H1 (cell line): ENCODE measurements around the gene LRRC74B.

Source experiments
- CHD2 ChIP-seq: IDR thresholded peaks from 2 replicates; pipeline ENCODE4 v1.6.1; 2012; ENCODE audit warnings: low read length, improper control_type of control experiment
- EP300 ChIP-seq, 2 experiments: IDR thresholded peaks; 1 replicate in 1 of 2; 2 replicates in 1 of 2; pipeline ENCODE4 v1.6.1; 2011 to 2012; ENCODE audit warnings: low read depth in 2 of 2, low read length in 2 of 2, mild to moderate bottlenecking in 2 of 2, borderline replicate concordance in 1 of 2, inconsistent platforms in 1 of 2, moderate library complexity in 1 of 2
- HDAC2 ChIP-seq, 2 experiments: fragments of 300-600 bp in 1 of 2; sonication (generic) in 1 of 2; IDR thresholded peaks; 2 replicates each; pipeline ENCODE4 v1.6.1; 2011 to 2012; ENCODE audit warnings: low read depth in 2 of 2, low read length in 2 of 2, mild to moderate bottlenecking in 2 of 2, moderate library complexity in 2 of 2, borderline replicate concordance in 1 of 2, inconsistent platforms in 1 of 2
- POLR2AphosphoS5 ChIP-seq: IDR thresholded peaks from 2 replicates; pipeline ENCODE4 v1.6.1; 2011; ENCODE audit warnings: low read depth, low read length
- POU5F1 ChIP-seq: IDR thresholded peaks from 2 replicates; pipeline ENCODE4 v1.6.1; 2011; ENCODE audit warnings: low read depth, mild to moderate bottlenecking, low read length, moderate library complexity
- RNF2 ChIP-seq: fragments of 200-900, 300-1000 bp; sonication (generic); IDR thresholded peaks from 2 replicates; pipeline ENCODE4 v1.7.1; 2016; ENCODE audit warnings: borderline replicate concordance, low read depth, mild to moderate bottlenecking, antibody characterized with exemption, low read length; ENCODE audit not compliant: poor library complexity, severe bottlenecking; ENCODE audit errors: missing control alignments
- SP1 ChIP-seq: IDR thresholded peaks from 2 replicates; pipeline ENCODE4 v1.6.1; 2011; ENCODE audit warnings: low read depth, low read length
- SUZ12 ChIP-seq: fragments of 200-600 bp; sonication (generic); IDR thresholded peaks from 2 replicates; pipeline ENCODE4 v1.6.1; 2012; ENCODE audit warnings: mild to moderate bottlenecking, inconsistent platforms, low read length, moderate library complexity, mixed read lengths
- ZNF274 ChIP-seq: IDR thresholded peaks from 2 replicates; pipeline ENCODE4 v1.7.0; 2012; ENCODE audit warnings: low read length, borderline replicate concordance; ENCODE audit errors: extremely low read depth
- TF ChIP-seq, protein P1 (sequence below), 3 experiments: IDR thresholded peaks; 1 replicate in 2 of 3; 2 replicates in 1 of 3; pipeline versions ENCODE4 v1.5.1 to v1.6.1; 2011; ENCODE audit warnings: low read length in 3 of 3, mild to moderate bottlenecking in 3 of 3, inconsistent platforms in 2 of 3, low read depth in 1 of 3, moderate library complexity in 1 of 3; ENCODE audit not compliant: insufficient read depth in 1 of 3; ENCODE audit errors: control extremely low read depth in 1 of 3

DNA sequence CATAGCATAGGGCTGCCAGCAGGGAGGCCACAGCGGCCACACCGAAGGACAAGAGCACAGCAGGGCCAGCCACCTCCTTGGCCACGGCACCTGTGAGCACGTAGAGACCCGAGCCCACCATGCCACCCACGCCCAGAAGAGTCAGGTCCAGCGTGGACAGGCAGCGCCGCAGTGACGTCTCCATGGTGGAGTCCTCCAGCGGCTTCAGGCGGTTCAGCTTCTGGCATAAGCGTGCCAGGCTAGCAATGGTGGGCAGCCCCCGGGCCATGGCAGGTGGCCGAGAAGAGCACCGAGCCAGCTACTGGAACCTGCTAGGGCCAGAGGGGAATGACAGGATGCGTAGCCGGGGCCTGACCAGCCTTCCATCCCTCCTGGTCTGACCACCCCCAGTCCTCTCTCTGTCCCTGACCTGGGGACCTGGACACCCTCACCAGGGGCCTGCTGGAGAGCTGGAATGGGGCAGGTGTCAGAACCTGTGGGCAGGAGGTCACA lies 14.2 kb upstream of the LRRC74B start:
- TF ChIP-seq, protein P1, sequence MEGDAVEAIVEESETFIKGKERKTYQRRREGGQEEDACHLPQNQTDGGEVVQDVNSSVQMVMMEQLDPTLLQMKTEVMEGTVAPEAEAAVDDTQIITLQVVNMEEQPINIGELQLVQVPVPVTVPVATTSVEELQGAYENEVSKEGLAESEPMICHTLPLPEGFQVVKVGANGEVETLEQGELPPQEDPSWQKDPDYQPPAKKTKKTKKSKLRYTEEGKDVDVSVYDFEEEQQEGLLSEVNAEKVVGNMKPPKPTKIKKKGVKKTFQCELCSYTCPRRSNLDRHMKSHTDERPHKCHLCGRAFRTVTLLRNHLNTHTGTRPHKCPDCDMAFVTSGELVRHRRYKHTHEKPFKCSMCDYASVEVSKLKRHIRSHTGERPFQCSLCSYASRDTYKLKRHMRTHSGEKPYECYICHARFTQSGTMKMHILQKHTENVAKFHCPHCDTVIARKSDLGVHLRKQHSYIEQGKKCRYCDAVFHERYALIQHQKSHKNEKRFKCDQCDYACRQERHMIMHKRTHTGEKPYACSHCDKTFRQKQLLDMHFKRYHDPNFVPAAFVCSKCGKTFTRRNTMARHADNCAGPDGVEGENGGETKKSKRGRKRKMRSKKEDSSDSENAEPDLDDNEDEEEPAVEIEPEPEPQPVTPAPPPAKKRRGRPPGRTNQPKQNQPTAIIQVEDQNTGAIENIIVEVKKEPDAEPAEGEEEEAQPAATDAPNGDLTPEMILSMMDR (IDR thresholded peaks at IDR 0.05; ENCODE audit: control extremely low read depth in 1 of 3, insufficient read depth in 1 of 3, low read depth in 1 of 3, low read length in 3 of 3), result no peak
- TF ChIP-seq POLR2AphosphoS5, result no peak
- no peak for TF ChIP-seq POU5F1
- no peak for TF ChIP-seq EP300 (IDR thresholded peaks at IDR 0.05; ENCODE audit: borderline replicate concordance in 1 of 2, low read depth in 2 of 2, low read length in 2 of 2)
- TF ChIP-seq CHD2, result no peak
- TF ChIP-seq SP1, result no peak
- TF ChIP-seq ZNF274, result no peak
- no peak for TF ChIP-seq RNF2
- TF ChIP-seq SUZ12, result no peak
- TF ChIP-seq HDAC2 (IDR thresholded peaks at IDR 0.05; ENCODE audit: borderline replicate concordance in 1 of 2, low read depth in 2 of 2, low read length in 2 of 2), result no peak
